MM.1S (cell line): ENCODE data around the gene MAD1L1.

ENCODE experiments used
- EZH2 ChIP-seq: fragments of 300-600 bp; sonication (generic); optimal IDR thresholded peaks from 2 replicates; pipeline ENCODE3; 2017; ENCODE audit warnings: low read depth, mild to moderate bottlenecking, antibody characterized with exemption, low read length, mixed read lengths
- EZH2phosphoT487 ChIP-seq: fragments of 300-600 bp; sonication (generic); IDR thresholded peaks from 2 replicates; pipeline ENCODE4 v1.6.1; 2018; ENCODE audit warnings: antibody characterized with exemption, low read length
- TF ChIP-seq, protein P1 (sequence below): fragments of 300-600 bp; sonication (generic); IDR thresholded peaks from 2 replicates; pipeline ENCODE4 v1.5.1; 2016; ENCODE audit warnings: antibody characterized with exemption, low read length, mixed read lengths

DNA sequence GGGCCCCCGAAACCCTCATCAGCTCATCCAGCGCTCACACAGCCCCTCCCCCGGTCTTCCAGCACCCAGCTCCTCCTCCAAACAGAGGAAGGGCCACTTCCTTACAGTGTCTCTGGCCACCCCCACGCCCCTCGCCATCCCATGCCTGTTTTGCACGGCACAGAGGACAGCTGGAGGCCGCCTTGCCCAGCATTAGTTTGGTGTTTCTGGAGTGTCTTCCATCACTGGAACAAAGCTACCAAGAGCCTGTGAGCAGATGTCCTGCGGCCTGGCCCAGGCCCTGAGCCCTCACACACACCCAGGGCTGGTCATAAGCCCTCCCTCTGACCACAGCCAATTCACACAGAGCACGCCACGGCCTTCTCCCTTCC, 82.3 kb downstream of the MAD1L1 start:
- TF ChIP-seq, protein P1, sequence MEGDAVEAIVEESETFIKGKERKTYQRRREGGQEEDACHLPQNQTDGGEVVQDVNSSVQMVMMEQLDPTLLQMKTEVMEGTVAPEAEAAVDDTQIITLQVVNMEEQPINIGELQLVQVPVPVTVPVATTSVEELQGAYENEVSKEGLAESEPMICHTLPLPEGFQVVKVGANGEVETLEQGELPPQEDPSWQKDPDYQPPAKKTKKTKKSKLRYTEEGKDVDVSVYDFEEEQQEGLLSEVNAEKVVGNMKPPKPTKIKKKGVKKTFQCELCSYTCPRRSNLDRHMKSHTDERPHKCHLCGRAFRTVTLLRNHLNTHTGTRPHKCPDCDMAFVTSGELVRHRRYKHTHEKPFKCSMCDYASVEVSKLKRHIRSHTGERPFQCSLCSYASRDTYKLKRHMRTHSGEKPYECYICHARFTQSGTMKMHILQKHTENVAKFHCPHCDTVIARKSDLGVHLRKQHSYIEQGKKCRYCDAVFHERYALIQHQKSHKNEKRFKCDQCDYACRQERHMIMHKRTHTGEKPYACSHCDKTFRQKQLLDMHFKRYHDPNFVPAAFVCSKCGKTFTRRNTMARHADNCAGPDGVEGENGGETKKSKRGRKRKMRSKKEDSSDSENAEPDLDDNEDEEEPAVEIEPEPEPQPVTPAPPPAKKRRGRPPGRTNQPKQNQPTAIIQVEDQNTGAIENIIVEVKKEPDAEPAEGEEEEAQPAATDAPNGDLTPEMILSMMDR: no peak
- TF ChIP-seq EZH2 (no peak), EZH2phosphoT487 (no peak)
